Hepatocyte (in vitro differentiated cells): Measurements from ENCODE around the gene CSRP3. TPM values are rescaled to one million over a fixed set of nuclear protein-coding genes. Genes with fewer than 3 reads are reported as not detected.

Source experiments
- DNase-seq: peaks from one replicate; pipeline ENCODE4 v3.0.0-alpha.2; 2016; ENCODE audit warnings: low spot score
- H2AFZ ChIP-seq: fragments of 200-600 bp; sonication (generic); 2 replicates; pipeline ENCODE4 v1.6.0; 2016; ENCODE audit warnings: antibody characterized with exemption, mild to moderate bottlenecking
- H3K27ac ChIP-seq: fragments of 200-600 bp; sonication (generic); 2 replicates; pipeline ENCODE4 v1.5.1; 2016; ENCODE audit warnings: mild to moderate bottlenecking
- H3K27me3 ChIP-seq: fragments of 200-600 bp; sonication (generic); 2 replicates; pipeline ENCODE4 v1.6.1; 2016
- H3K36me3 ChIP-seq: fragments of 200-600 bp; sonication (generic); replicated peaks from 2 replicates; pipeline ENCODE4 v1.5.1; 2016; ENCODE audit warnings: low read depth; ENCODE audit not compliant: insufficient read depth
- H3K4me1 ChIP-seq: fragments of 200-600 bp; sonication (generic); 2 replicates; pipeline ENCODE4 v1.5.1; 2016; ENCODE audit warnings: mild to moderate bottlenecking, moderate library complexity; ENCODE audit not compliant: insufficient read depth
- H3K4me2 ChIP-seq: fragments of 200-600 bp; sonication (generic); 2 replicates; pipeline ENCODE4 v1.6.0; 2016
- H3K4me3 ChIP-seq: fragments of 200-600 bp; sonication (generic); 2 replicates; pipeline ENCODE4 v1.5.1; 2016; ENCODE audit warnings: mild to moderate bottlenecking
- H3K79me2 ChIP-seq: fragments of 200-600 bp; sonication (generic); 2 replicates; pipeline ENCODE4 v1.6.0; 2017; ENCODE audit warnings: mild to moderate bottlenecking
- H3K9me2 ChIP-seq: fragments of 200-600 bp; sonication (generic); replicated peaks from 2 replicates; pipeline ENCODE4 v1.6.0; 2017; ENCODE audit warnings: mild to moderate bottlenecking; ENCODE audit not compliant: insufficient read depth
- H3K9me3 ChIP-seq: fragments of 200-600 bp; sonication (generic); 2 replicates; pipeline ENCODE4 v1.5.1; 2016; ENCODE audit warnings: low read depth, mild to moderate bottlenecking
- H4K20me1 ChIP-seq: fragments of 200-600 bp; sonication (generic); 2 replicates; pipeline ENCODE4 v1.6.0; 2016; ENCODE audit warnings: mild to moderate bottlenecking; ENCODE audit not compliant: insufficient read depth, poor library complexity, severe bottlenecking
- CTCF ChIP-seq: fragments of 200-600 bp; sonication (generic); IDR thresholded peaks from 2 replicates; pipeline ENCODE4 v1.5.1; 2016; ENCODE audit warnings: antibody characterized with exemption, mild to moderate bottlenecking; ENCODE audit not compliant: poor library complexity
- EZH2 ChIP-seq: fragments of 200-600 bp; sonication (generic); IDR thresholded peaks from 2 replicates; pipeline ENCODE4 v1.6.1; 2016; ENCODE audit warnings: antibody characterized with exemption, mild to moderate bottlenecking, borderline replicate concordance
- EZH2phosphoT487 ChIP-seq: fragments of 200-600 bp; sonication (generic); IDR thresholded peaks from one replicate; pipeline ENCODE4 v1.6.1; 2018; ENCODE audit warnings: antibody characterized with exemption, mild to moderate bottlenecking, low read depth, moderate library complexity; ENCODE audit not compliant: unreplicated experiment, severe bottlenecking
- WGBS: methylation state at CpG from one replicate; pipeline ENCODE4 v1.1.6; 2016; ENCODE audit warnings: low lambda C conversion rate; ENCODE audit errors: missing lambda C conversion rate; 5-methylcytosine and 5-hydroxymethylcytosine counted together
- polyA plus RNA-seq: library from polyadenylated mRNA; unstranded; fragments of >200 nt; fragmentation: Nextera tagmentation; extraction: Ambion mirVana; gene quantifications from 2 replicates; pipeline ENCODE4 v1.2.1, GENCODE V29; 2016
- total RNA-seq: library from RNA; depleted of rRNA; stranded (reverse); fragments of >200 nt; gene quantifications from 2 replicates; pipeline ENCODE4 v1.2.3, GENCODE V29; 2014

Gene CSRP3
- total and polyA plus RNA-seq, 2 experiments from 2014 or later, result 0.41 TPM; not detected in 1

- H4K20me1 ChIP-seq, result no peaks in the 10 kb centered on the region
- DNase-seq, result no peak
- H3K27me3 ChIP-seq, result peaks cover 12% of the 10 kb centered on the region
- H3K4me3 ChIP-seq, result no peak overlapping the region
- no peak overlapping the region for H3K27ac ChIP-seq
- no peak overlapping the region for H3K4me2 ChIP-seq
- H3K79me2 ChIP-seq, result peaks cover 9% of the 10 kb centered on the region
- H3K4me1 ChIP-seq, result peaks cover 16% of the 10 kb centered on the region
- H3K9me3 ChIP-seq, result no peaks in the 10 kb centered on the region
- H3K9me2 ChIP-seq, result no peaks in the 10 kb centered on the region
- no peak for TF ChIP-seq EZH2
- TF ChIP-seq EZH2phosphoT487, result no peak
- no peak for TF ChIP-seq CTCF
- 46% methylated on average over 5 of the region's 5 CpGs for WGBS
- no peaks in the 10 kb centered on the region for H3K36me3 ChIP-seq
- no peak overlapping the region for H2AFZ ChIP-seq
Observed at GRCh38 chr11:19243143-19243542, 41.4 kb upstream of the CSRP3 start.

GRCh38 chr11:19242179-19242932 lies 40.6 kb upstream of the CSRP3 start:
- no peaks in the 10 kb centered on the region for H3K9me2 ChIP-seq
- peak overlapping the region; percentile 48 for H2AFZ ChIP-seq
- no peaks in the 10 kb centered on the region for H4K20me1 ChIP-seq
- H3K9me3 ChIP-seq, result no peaks in the 10 kb centered on the region
- H3K4me1 ChIP-seq, result peaks cover 24% of the 10 kb centered on the region
- peaks cover 9% of the 10 kb centered on the region for H3K79me2 ChIP-seq
- H3K4me3 ChIP-seq, result peak overlapping the region; percentile 63
- no peak overlapping the region for H3K27ac ChIP-seq
- peak; percentile 35 for DNase-seq
- TF ChIP-seq EZH2phosphoT487, result no peak
- no peak for TF ChIP-seq CTCF
- TF ChIP-seq EZH2, result no peak
- no peaks in the 10 kb centered on the region for H3K36me3 ChIP-seq
- peaks cover 12% of the 10 kb centered on the region for H3K27me3 ChIP-seq
- peak overlapping the region; percentile 87 for H3K4me2 ChIP-seq
- 11% methylated on average over 51 of the region's 55 CpGs for WGBS

GRCh38 chr11:19241260-19242178 lies 39.7 kb upstream of the CSRP3 start:
- Histone ChIP-seq H3K27ac (no peak overlapping the region), H3K9me2 (no peaks in the 10 kb centered on the region), H3K79me2 (peaks cover 9% of the 10 kb centered on the region), H3K9me3 (no peaks in the 10 kb centered on the region), H2AFZ (peak overlapping the region; percentile 48), H3K36me3 (no peaks in the 10 kb centered on the region), H3K27me3 (peaks cover 12% of the 10 kb centered on the region), H3K4me3 (peak overlapping the region; percentile 63), H3K4me2 (peak overlapping the region; percentile 87), H3K4me1 (peaks cover 24% of the 10 kb centered on the region), H4K20me1 (no peaks in the 10 kb centered on the region)
- no peak for TF ChIP-seq EZH2phosphoT487
- TF ChIP-seq CTCF, result no peak
- no peak for TF ChIP-seq EZH2
- peak; percentile 41 for DNase-seq
- WGBS, result 0% methylated on average over 27 of the region's 92 CpGs
